ENCODE measurements around the gene STBD1. TPM values are rescaled to one million over a fixed set of nuclear protein-coding genes. Genes with fewer than 3 reads are reported as not detected.

The STBD1 gene
- 10 to 100 TPM in 2 of 4 donors, 1 to 10 TPM in 2; 2.3 to 11.1 (median 6.7) TPM for total RNA-seq

GRCh38 chr4:76305971-76306881, at the start of gene STBD1:
TSS of gene STBD1 (plus strand) at chr4:76306733. CDS start at chr4:76306770, 37 bp downstream.
- Histone ChIP-seq H3K4me1 (peaks cover 0 to 21% (median 5%) of the 10 kb centered on the region in 4 donors), H3K27me3 (no peaks in the 10 kb centered on the region)

GRCh38 chr4:76256968-76257367, 49.6 kb upstream of the STBD1 start:
- Histone ChIP-seq H3K36me3 (no peaks in the 10 kb centered on the region), H3K27ac (no peak overlapping the region), H3K9me3 (no peaks in the 10 kb centered on the region), H3K27me3 (peaks cover 0 to 4% of the 10 kb centered on the region in 2 donors), H3K4me3 (no peak overlapping the region), H3K4me1 (peaks cover 0 to 4% (median 0%) of the 10 kb centered on the region in 4 donors)
- TF ChIP-seq EP300 (IDR thresholded peaks at IDR 0.05) (no peak), POLR2A (IDR thresholded peaks at IDR 0.05) (no peak)
- TF ChIP-seq, protein P1, sequence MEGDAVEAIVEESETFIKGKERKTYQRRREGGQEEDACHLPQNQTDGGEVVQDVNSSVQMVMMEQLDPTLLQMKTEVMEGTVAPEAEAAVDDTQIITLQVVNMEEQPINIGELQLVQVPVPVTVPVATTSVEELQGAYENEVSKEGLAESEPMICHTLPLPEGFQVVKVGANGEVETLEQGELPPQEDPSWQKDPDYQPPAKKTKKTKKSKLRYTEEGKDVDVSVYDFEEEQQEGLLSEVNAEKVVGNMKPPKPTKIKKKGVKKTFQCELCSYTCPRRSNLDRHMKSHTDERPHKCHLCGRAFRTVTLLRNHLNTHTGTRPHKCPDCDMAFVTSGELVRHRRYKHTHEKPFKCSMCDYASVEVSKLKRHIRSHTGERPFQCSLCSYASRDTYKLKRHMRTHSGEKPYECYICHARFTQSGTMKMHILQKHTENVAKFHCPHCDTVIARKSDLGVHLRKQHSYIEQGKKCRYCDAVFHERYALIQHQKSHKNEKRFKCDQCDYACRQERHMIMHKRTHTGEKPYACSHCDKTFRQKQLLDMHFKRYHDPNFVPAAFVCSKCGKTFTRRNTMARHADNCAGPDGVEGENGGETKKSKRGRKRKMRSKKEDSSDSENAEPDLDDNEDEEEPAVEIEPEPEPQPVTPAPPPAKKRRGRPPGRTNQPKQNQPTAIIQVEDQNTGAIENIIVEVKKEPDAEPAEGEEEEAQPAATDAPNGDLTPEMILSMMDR (IDR thresholded peaks at IDR 0.05): no peak
- 60 to 61% methylated on average over 1 of the region's 1 CpG for WGBS, 2 donors
- no peak for DNase-seq (ENCODE audit: low spot score in 2 of 2)

More at GRCh38 chr4:76305971-76306881, at the start of gene STBD1:
- peak; percentile 26 to 47 for DNase-seq (ENCODE audit: low spot score in 2 of 2)
- Histone ChIP-seq H3K27ac (peak within 1 kb of the TSS; percentile 11 to 83 (median 74)), H3K9me3 (no peaks in the 10 kb centered on the region), H3K36me3 (peaks cover 0 to 16% (median 0%) of the 10 kb centered on the region in 3 donors), H3K4me3 (peak within 1 kb of the TSS; percentile 48 to 77 (median 72))
- WGBS, 2 donors: 1% methylated on average over 39 to 62 of the region's 85 CpGs
- TF ChIP-seq POLR2A (IDR thresholded peaks at IDR 0.05) (no peak), EP300 (IDR thresholded peaks at IDR 0.05) (peak in 1 of 2 donors; percentile 63)
- TF ChIP-seq, protein P1 (IDR thresholded peaks at IDR 0.05): no peak

DNA sequence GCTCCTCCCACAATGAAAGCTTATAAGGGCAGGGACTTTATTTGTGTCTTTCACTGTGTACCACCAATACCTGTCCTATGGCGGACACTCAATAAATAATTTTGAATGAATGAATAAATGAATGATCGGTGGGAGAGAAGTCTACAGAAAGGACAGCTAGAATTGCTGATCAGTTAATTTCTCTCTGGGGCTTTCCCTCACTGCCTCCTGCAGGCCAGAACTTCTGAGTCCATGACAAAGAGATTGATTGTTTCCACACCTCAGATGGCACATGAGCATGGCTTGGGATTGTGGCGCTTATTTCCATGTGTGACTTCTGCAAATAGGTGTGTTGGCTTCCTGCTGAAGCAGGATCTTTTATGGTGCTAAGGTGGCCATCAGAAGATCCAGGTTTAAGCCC, 48.7 kb upstream of the STBD1 start:
- 91 to 97% methylated on average over 3 of the region's 3 CpGs for WGBS, 2 donors

GRCh38 chr4:76260571-76260970, 46.0 kb upstream of the STBD1 start:
- DNase-seq (ENCODE audit: low spot score in 2 of 2): no peak
- Histone ChIP-seq H3K27me3 (no peaks in the 10 kb centered on the region), H3K9me3 (no peaks in the 10 kb centered on the region), H3K36me3 (peaks cover 0 to 5% (median 0%) of the 10 kb centered on the region in 3 donors), H3K27ac (no peak overlapping the region), H3K4me3 (no peak overlapping the region), H3K4me1 (no peaks in the 10 kb centered on the region)
- TF ChIP-seq EP300 (IDR thresholded peaks at IDR 0.05) (no peak), POLR2A (IDR thresholded peaks at IDR 0.05) (no peak)
- TF ChIP-seq, protein P1 (IDR thresholded peaks at IDR 0.05): no peak
- 40 to 41% methylated on average over 1 of the region's 1 CpG for WGBS, 2 donors

More for the DNA sequence above, 48.7 kb upstream of the STBD1 start:
- Histone ChIP-seq H3K4me3 (no peak overlapping the region), H3K36me3 (no peaks in the 10 kb centered on the region), H3K27ac (no peak overlapping the region), H3K27me3 (peaks cover 0 to 4% of the 10 kb centered on the region in 2 donors), H3K9me3 (no peaks in the 10 kb centered on the region), H3K4me1 (no peaks in the 10 kb centered on the region)
- TF ChIP-seq EP300 (IDR thresholded peaks at IDR 0.05) (no peak), POLR2A (IDR thresholded peaks at IDR 0.05) (no peak)
- TF ChIP-seq, protein P1 (IDR thresholded peaks at IDR 0.05): no peak
- DNase-seq (ENCODE audit: low spot score in 2 of 2): no peak

Data from tibial nerve (tissue), 4 donors.